SJCRH30 (cell line): ENCODE results near the gene TSPAN19. TPM values are rescaled to one million over a fixed set of nuclear protein-coding genes. Genes with fewer than 3 reads are reported as not detected.
"Not testable (repeated sequence)": the region's sequence is repeated elsewhere in the genome, so short reads cannot be mapped to it uniquely, and the experiment has no call there.

Experiments used
- DNase-seq, 2 experiments: peaks; one replicate each; pipeline ENCODE4 v3.0.0-alpha.2; 2015 to 2020
- H3K27ac ChIP-seq: fragments of 250-450 bp; sonication (Bioruptor Pico); 2 replicates; pipeline ENCODE4 v1.5.1; 2020; ENCODE audit warnings: mild to moderate bottlenecking, moderate library complexity
- H3K27me3 ChIP-seq: fragments of 250-450 bp; sonication (Bioruptor Pico); 2 replicates; pipeline ENCODE4 v1.5.1; 2020; ENCODE audit warnings: mild to moderate bottlenecking, moderate library complexity
- H3K36me3 ChIP-seq: fragments of 250-450 bp; sonication (Bioruptor Pico); 2 replicates; pipeline ENCODE4 v1.5.1; 2020; ENCODE audit warnings: mild to moderate bottlenecking, moderate library complexity
- H3K4me1 ChIP-seq: fragments of 250-450 bp; sonication (Bioruptor Pico); 2 replicates; pipeline ENCODE4 v1.5.1; 2020; ENCODE audit warnings: mild to moderate bottlenecking, moderate library complexity
- H3K4me3 ChIP-seq: fragments of 250-450 bp; sonication (Bioruptor Pico); 2 replicates; pipeline ENCODE4 v1.5.1; 2020; ENCODE audit warnings: mild to moderate bottlenecking, moderate library complexity
- H3K9me3 ChIP-seq: fragments of 250-450 bp; sonication (Bioruptor Pico); replicated peaks from 2 replicates; pipeline ENCODE4 v1.5.1; 2020; ENCODE audit warnings: mild to moderate bottlenecking, moderate library complexity
- total RNA-seq: library from RNA; depleted of rRNA; stranded (reverse); fragments of >200 nt; shearing (Covaris generic); gene quantifications from 2 replicates; pipeline ENCODE4 v1.2.3, GENCODE V29; 2014

TSPAN19 gene
- total RNA-seq, 1 experiment from 2014 or later = 0.49 TPM

DNA sequence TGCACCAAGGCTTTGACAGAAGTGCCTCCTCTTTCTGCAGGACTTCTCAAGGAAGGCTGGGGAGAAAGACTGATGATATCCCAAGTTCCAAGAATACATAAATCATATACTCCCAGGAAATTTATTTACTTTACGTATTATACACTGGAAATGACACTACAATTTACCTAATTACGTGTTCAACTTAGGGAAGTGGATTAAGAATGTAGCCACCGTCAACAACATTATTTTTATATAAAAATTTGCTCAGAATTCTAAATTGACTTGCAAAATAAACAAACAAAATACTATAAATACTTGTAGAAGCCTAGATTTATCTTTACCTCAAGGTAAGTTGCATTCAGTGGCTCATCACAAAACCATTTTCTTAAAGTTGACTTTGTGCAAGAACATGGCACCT lies 18.9 kb downstream of the TSPAN19 start:
- Histone ChIP-seq H3K27ac (no peak overlapping the region), H3K27me3 (no peaks in the 10 kb centered on the region), H3K4me3 (no peak overlapping the region), H3K36me3 (no peaks in the 10 kb centered on the region), H3K4me1 (peaks cover 8% of the 10 kb centered on the region; the same call in 1 of the 2 replicates), H3K9me3 (no peaks in the 10 kb centered on the region)
- DNase-seq = no peak

DNA sequence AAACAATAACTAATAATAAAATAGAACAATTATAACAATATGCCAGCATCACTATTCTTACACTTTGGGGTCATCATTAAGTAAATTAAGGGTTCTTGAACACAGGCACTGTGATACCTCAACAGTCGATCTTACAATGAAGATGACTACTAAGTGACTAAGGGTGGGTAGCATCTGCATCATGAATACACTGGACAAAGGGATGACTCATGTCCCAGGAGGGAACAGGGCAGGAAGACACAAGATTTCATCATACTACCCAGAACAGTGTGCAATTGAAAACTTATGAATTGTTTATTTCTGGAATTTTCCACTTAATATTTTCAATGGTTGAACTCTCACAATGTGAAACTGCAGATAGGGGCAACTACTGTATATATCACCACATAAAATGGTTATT lies 19.7 kb downstream of the TSPAN19 start:
- Histone ChIP-seq H3K9me3 (no peaks in the 10 kb centered on the region), H3K27me3 (no peaks in the 10 kb centered on the region), H3K4me3 (no peak overlapping the region), H3K36me3 (no peaks in the 10 kb centered on the region), H3K27ac (no peak overlapping the region), H3K4me1 (peaks cover 8% of the 10 kb centered on the region; the same call in 1 of the 2 replicates)
- peak; percentile 40 to 56 for DNase-seq

DNA sequence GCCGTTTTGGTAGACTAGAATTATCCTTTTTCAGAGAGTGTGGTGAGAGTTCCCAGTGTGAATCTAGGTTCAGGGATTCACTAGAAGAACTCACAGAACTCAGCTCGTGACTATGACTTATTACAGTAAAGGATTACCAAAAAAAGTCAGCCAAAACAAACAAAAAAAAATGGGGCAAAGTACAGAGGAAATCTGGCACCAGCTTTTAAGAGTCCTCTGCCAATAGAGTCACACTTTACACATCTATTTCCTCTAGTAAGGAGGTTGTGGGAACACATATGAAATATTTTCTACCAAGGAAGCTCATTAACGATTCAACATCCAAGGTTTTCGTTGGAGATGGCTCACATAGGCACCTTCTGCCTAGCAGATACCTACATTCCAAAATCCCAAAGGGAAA lies 28.2 kb downstream of the TSPAN19 start:
- no peak for DNase-seq
- H3K4me1 ChIP-seq = no peaks in the 10 kb centered on the region
- no peak overlapping the region for H3K4me3 ChIP-seq
- H3K27ac ChIP-seq = no peak overlapping the region
- H3K27me3 ChIP-seq = no peaks in the 10 kb centered on the region
- no peaks in the 10 kb centered on the region for H3K9me3 ChIP-seq
- no peaks in the 10 kb centered on the region for H3K36me3 ChIP-seq

DNA sequence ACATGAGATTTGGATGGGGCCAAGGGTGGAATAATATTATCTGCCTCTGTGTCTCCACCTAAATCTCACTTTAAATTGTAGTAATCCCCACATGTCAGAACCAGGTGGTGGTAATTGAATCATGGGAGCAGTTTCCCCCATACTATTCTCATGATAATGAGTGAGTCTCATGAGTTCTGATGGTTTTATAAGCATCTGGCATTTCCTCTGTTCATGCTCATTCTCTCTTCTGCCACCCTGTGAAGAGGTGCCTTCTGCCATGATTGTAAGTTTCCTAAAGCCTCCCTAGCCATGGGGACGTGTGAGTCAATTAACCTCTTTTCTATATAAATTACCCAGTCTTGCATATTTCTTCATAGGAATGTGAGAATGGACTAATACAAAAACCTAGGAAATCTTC lies 29.9 kb downstream of the TSPAN19 start:
- Histone ChIP-seq H3K9me3 (no peaks in the 10 kb centered on the region), H3K4me3 (no peak overlapping the region), H3K36me3 (no peaks in the 10 kb centered on the region), H3K4me1 (no peaks in the 10 kb centered on the region), H3K27ac (no peak overlapping the region), H3K27me3 (no peaks in the 10 kb centered on the region)
- DNase-seq = no peak

DNA sequence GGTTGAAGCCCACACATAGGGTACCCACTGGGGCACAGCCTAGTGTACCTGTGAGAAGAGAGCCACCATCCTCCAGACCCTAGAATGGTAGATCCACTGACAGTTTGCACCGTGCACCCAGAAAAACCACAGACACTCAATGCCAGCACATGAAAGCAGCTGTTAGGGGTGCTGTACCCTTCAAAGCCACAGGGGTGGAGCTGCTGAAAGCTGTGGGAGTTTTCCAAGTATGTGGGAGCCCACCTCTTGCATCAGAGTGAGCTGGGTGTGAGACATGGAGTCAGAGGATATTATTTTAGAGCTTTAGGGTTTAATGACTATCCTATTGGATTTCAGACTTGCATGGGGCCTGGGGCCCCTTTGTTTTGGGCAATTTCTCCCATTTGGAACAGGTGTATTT lies 30.5 kb downstream of the TSPAN19 start:
- Histone ChIP-seq H3K4me3 (no peak overlapping the region), H3K4me1 (no peaks in the 10 kb centered on the region), H3K9me3 (no peaks in the 10 kb centered on the region), H3K36me3 (no peaks in the 10 kb centered on the region), H3K27me3 (no peaks in the 10 kb centered on the region), H3K27ac (no peak overlapping the region)
- DNase-seq = no peak

DNA sequence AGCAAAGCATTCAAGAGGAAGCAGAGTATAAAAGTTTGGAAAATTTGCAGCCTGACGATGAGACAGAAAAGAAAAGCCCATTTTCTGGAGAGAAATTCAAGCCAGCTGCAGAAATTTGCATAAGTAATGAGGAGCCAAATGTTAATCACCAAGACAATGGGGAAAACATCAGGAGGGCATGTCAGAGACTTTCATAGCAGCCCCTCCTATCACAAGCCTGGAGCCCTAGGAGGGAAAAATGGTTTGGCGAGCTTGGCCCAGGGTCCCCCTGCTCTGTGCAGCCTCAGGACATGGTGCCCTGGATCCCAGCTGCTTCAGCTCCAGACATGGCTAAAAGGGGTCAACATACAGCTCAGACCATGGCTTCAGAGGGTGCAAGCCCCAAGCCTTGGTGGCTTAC lies 31.0 kb downstream of the TSPAN19 start:
- not testable (repeated sequence) for H3K4me1 ChIP-seq

DNA sequence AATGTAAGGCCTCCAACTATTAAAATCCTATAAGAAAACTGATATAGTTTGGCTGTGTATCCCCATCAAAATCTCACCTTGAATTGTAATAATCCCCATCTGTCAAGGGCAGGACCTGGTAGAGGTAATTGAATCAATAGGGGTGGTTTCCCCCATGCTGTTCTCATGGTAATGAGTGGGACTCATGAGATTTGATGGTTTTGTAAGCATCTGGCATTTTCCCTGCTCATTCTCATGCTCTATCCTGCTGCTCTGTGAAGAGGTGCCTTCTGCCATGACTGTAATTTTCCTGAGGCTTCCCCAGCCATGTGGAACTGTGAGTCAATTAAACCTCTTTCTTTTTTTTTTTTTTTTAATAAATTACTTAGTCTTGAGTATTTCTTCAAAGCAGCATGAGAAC lies 31.9 kb downstream of the TSPAN19 start:
- no peaks in the 10 kb centered on the region for H3K27me3 ChIP-seq
- no peaks in the 10 kb centered on the region for H3K9me3 ChIP-seq
- no peaks in the 10 kb centered on the region for H3K4me1 ChIP-seq
- no peak overlapping the region for H3K4me3 ChIP-seq
- H3K27ac ChIP-seq = no peak overlapping the region
- DNase-seq = no peak
- no peaks in the 10 kb centered on the region for H3K36me3 ChIP-seq

More for the DNA sequence above, 31.0 kb downstream of the TSPAN19 start:
- not testable (repeated sequence) for H3K9me3 ChIP-seq, H3K36me3 ChIP-seq, DNase-seq, H3K27ac ChIP-seq, H3K4me3 ChIP-seq, H3K27me3 ChIP-seq

DNA sequence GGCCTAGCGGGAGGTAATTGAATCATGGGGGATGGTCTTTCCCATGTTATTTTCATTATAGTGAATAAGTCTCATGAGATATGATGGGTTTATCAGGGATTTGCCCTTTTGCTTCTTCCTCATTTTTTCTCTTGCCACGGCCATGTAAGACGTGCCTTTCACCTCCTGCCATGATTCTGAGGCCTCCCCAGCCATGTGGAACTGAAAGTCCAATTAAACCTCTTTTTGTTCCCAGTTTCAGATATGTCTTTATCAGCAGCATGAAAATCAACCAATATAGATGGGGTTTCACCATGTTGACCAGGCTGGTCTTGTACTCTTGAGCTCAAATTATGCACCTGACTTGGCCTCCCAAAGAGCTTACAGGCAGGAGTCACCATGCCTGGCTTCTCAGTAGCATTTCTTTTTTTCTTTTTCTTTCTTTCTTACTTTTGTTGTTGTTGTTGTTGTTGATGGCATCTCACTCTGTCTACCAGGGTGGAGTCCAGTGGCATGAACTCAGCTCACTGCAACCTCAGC lies 33.2 kb downstream of the TSPAN19 start:
- H3K36me3 ChIP-seq = no peaks in the 10 kb centered on the region
- H3K9me3 ChIP-seq = no peaks in the 10 kb centered on the region
- DNase-seq = no peak
- no peaks in the 10 kb centered on the region for H3K27me3 ChIP-seq
- H3K4me3 ChIP-seq = no peak overlapping the region
- H3K27ac ChIP-seq = no peak overlapping the region
- no peaks in the 10 kb centered on the region for H3K4me1 ChIP-seq

DNA sequence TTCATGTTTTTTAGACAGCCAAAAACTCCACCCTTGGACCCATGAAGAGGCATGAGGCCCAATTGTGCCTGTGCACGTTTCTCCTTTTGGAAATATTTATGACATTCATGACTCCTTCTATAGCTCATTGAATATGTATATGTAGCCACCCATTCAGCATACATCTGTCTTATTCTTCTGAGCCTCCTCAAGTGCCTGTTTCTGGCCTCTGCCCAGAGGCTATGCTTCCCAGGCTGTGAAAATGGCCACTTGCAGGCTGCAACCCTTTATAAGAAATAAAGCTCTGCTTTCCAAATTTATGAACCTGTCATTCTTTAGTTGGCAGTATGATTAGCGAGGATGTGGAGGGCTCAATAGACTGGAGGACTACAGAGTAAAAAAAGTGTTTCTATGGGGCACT lies 35.3 kb downstream of the TSPAN19 start:
- Histone ChIP-seq H3K4me1 (no peaks in the 10 kb centered on the region), H3K36me3 (no peaks in the 10 kb centered on the region), H3K27me3 (no peaks in the 10 kb centered on the region), H3K27ac (no peak overlapping the region), H3K9me3 (no peaks in the 10 kb centered on the region), H3K4me3 (no peak overlapping the region)
- DNase-seq = no peak

DNA sequence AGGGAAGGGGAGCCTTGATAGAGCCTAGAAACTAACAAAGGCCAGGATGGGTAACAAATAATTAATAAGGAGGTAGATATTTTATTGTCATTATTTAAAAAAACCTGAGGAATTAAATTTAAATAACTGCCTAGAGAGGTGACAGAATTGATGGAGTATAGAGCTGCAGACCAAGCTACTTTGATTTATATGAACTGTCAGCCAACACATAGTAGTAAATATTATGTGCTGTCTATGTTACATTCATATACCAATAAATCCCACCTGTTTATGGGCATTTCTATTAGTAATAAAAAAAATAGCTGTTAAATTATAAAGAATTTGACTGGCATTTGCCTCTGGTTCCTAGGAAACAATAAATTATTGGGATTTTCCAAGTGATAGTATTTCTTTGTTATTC lies 37.7 kb downstream of the TSPAN19 start:
- no peaks in the 10 kb centered on the region for H3K27me3 ChIP-seq
- H3K27ac ChIP-seq = no peak overlapping the region
- H3K4me1 ChIP-seq = peaks cover 7% of the 10 kb centered on the region; the same call in 1 of the 2 replicates
- H3K9me3 ChIP-seq = no peaks in the 10 kb centered on the region
- H3K36me3 ChIP-seq = no peaks in the 10 kb centered on the region
- no peak for DNase-seq
- H3K4me3 ChIP-seq = no peak overlapping the region

DNA sequence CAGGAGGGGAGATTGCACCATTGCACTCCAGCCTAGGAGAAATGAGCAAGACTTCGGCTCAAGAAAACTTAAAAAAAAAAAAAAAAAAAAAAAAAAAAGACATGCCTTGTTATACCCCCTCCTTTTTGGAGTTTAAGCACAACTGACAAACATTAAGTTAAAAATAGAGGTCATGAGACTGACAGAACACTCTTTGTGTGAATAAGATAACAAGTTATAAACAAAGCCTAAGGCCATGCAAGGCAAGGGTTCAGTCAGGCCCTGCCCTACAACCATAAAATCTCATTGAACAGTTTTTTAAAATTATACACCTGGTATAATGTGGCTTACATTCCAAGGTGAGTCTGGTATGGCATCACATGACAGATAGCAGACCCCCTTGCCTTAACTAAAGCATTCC lies 39.3 kb downstream of the TSPAN19 start:
- H3K9me3 ChIP-seq = no peaks in the 10 kb centered on the region
- no peak for DNase-seq
- H3K4me3 ChIP-seq = no peak overlapping the region
- H3K27ac ChIP-seq = no peak overlapping the region
- H3K36me3 ChIP-seq = no peaks in the 10 kb centered on the region
- H3K4me1 ChIP-seq = peaks cover 7% of the 10 kb centered on the region; the same call in 1 of the 2 replicates
- H3K27me3 ChIP-seq = no peaks in the 10 kb centered on the region

DNA sequence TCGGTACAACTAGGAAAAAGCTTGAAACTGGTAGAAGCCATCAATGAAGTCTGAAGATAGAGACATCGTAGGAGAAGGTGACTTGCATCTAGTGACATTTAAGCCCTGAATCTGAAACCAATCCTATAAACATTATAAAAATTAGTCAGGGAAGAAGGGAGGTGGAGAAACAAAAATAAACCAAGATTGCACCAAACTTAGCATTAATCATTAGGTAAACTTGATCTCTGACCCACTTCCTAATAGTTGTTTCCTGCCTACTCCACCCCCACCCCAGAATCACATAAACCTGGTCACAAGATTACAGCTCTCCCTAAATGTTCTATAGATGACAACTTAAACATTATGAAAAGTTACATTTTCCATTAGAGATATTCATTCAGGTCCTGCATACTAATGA lies 40.4 kb downstream of the TSPAN19 start:
- no peak overlapping the region for H3K27ac ChIP-seq
- no peak overlapping the region for H3K4me3 ChIP-seq
- no peaks in the 10 kb centered on the region for H3K9me3 ChIP-seq
- H3K4me1 ChIP-seq = peaks cover 7% of the 10 kb centered on the region; the same call in 1 of the 2 replicates
- H3K36me3 ChIP-seq = no peaks in the 10 kb centered on the region
- DNase-seq = no peak
- no peaks in the 10 kb centered on the region for H3K27me3 ChIP-seq

DNA sequence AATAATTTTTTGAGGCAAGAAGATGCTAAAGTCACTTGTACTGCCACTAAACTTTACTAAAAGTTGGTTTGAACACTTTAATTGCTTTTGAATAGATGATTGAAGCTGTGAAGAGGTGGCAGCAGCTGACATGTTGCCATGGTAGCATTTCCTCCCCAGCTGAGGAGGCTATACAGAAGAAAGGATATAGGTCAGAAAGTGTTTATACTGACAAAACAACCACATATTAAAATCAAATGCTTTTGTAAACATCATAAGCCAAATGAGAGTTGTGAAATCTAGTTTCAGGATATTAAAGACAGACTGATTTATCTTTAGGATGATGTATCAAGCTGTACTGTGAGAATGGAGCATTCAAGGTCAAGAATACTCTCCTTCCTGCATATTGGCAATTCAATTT lies 41.7 kb downstream of the TSPAN19 start:
- Histone ChIP-seq H3K9me3 (no peaks in the 10 kb centered on the region), H3K27ac (no peak overlapping the region), H3K36me3 (no peaks in the 10 kb centered on the region), H3K27me3 (no peaks in the 10 kb centered on the region), H3K4me3 (no peak overlapping the region), H3K4me1 (peaks cover 7% of the 10 kb centered on the region; the same call in 1 of the 2 replicates)
- no peak for DNase-seq

DNA sequence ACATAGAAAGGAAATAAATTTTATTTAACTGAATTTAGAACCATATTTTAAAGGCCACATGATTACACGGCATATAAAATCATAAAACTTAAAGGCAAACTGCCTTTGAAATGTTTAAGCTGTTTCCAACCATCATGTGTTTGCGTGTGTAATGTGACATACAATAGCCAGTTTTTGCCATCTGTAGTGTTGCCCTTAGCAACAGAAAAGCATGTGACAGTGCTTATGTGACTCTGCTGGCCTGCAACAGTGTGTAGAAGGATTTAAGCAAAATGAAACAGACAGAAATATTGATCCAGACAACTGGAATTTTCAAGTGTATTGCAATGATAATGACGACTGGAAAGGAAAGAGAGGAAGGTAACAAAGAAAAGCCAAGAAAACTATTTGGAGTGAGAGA lies 49.5 kb downstream of the TSPAN19 start:
- no peak for DNase-seq
- Histone ChIP-seq H3K36me3 (no peaks in the 10 kb centered on the region), H3K27me3 (no peaks in the 10 kb centered on the region), H3K9me3 (no peaks in the 10 kb centered on the region), H3K27ac (no peak overlapping the region), H3K4me1 (no peaks in the 10 kb centered on the region), H3K4me3 (no peak overlapping the region)

DNA sequence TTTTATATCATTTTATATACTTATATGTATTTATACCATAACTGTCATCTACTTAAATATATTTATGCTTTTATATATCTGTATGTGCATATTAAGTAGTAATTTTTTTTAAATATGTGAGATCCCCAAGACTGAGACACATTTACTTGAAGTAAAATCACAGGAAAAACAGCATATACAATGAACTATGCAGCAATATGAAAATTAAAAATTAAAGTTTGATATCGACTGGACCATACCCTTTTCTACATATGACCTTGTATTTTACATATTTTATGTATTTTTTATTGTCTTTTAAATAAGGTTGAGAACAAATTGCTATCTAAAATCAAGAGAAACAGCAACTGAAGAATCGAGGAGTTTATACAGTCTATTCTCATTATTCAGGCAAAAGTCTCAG lies 50.0 kb downstream of the TSPAN19 start:
- no peaks in the 10 kb centered on the region for H3K27me3 ChIP-seq
- H3K36me3 ChIP-seq = no peaks in the 10 kb centered on the region
- H3K4me1 ChIP-seq = no peaks in the 10 kb centered on the region
- DNase-seq = no peak
- no peak overlapping the region for H3K4me3 ChIP-seq
- no peak overlapping the region for H3K27ac ChIP-seq
- no peaks in the 10 kb centered on the region for H3K9me3 ChIP-seq

DNA sequence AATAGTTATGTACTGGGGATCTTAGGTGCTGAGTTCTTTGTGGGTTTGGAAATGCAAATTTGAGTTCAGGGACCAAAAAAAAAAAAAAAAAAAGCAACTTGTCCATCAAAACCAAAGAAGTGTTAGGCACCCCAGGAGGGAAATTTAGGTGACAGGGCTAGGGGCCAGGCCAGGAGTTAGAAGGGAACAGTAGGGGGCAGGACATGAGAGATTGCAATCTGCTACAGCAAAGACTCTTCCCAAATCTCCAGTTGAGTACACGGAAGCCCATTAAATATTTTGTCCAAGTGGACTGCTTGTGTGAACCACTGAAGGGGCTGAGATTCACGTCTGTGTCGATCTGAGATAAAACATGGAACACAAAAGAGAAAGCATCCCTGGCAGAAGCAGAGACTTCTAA lies 52.8 kb downstream of the TSPAN19 start:
- Histone ChIP-seq H3K36me3 (no peaks in the 10 kb centered on the region), H3K4me1 (no peaks in the 10 kb centered on the region; the same call in 1 of the 2 replicates), H3K27ac (no peak overlapping the region), H3K27me3 (no peaks in the 10 kb centered on the region), H3K9me3 (no peaks in the 10 kb centered on the region), H3K4me3 (no peak overlapping the region)
- no peak for DNase-seq
